Panc1 (cell line): ENCODE measurements around the gene AFM.

Experiments used
- POLR2AphosphoS5 ChIP-seq: IDR thresholded peaks from 2 replicates; pipeline ENCODE4 v1.6.1; 2012; ENCODE audit warnings: mild to moderate bottlenecking, low read depth, low read length, moderate library complexity
- TF ChIP-seq, protein P1 (sequence below): fragments of 450-650 bp; IDR thresholded peaks from 2 replicates; pipeline ENCODE4 v1.5.1; 2017; ENCODE audit warnings: mild to moderate bottlenecking

DNA sequence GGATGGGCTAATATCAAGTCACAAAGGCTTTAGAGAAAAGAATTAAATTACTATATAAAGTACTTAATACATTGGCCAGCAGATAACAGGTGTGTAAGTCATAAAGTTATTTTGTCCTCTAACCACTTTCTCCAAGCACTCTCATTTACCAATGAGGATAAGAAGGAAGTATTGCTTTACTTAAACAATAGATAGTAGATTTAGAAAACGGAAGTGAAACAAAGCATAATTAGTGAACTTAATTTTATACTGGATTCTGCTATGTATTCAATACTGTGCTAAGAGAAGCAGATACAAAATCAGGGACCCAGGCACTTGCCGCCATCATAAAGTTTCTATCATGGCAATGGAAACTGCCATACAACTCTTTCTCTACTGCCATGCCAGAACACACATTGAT, 24.0 kb downstream of the AFM start:
- TF ChIP-seq POLR2AphosphoS5, result no peak
- TF ChIP-seq, protein P1, sequence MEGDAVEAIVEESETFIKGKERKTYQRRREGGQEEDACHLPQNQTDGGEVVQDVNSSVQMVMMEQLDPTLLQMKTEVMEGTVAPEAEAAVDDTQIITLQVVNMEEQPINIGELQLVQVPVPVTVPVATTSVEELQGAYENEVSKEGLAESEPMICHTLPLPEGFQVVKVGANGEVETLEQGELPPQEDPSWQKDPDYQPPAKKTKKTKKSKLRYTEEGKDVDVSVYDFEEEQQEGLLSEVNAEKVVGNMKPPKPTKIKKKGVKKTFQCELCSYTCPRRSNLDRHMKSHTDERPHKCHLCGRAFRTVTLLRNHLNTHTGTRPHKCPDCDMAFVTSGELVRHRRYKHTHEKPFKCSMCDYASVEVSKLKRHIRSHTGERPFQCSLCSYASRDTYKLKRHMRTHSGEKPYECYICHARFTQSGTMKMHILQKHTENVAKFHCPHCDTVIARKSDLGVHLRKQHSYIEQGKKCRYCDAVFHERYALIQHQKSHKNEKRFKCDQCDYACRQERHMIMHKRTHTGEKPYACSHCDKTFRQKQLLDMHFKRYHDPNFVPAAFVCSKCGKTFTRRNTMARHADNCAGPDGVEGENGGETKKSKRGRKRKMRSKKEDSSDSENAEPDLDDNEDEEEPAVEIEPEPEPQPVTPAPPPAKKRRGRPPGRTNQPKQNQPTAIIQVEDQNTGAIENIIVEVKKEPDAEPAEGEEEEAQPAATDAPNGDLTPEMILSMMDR, result no peak
